Stimulated activated CD8-positive, alpha-beta memory T cell treated with anti-CD3 and anti-CD28 coated beads, Interleukin-15, amount 100 ng/mL, for 1 hour (primary cell): ENCODE results near the gene IRAK1BP1.
"Not testable (repeated sequence)": the region's sequence is repeated elsewhere in the genome, so short reads cannot be mapped to it uniquely, and the experiment has no call there.

Experiments used
- DNase-seq: peaks from one replicate; pipeline ENCODE4 v3.0.0-alpha.2; 2020; ENCODE audit warnings: low read depth

Gene IRAK1BP1

DNA sequence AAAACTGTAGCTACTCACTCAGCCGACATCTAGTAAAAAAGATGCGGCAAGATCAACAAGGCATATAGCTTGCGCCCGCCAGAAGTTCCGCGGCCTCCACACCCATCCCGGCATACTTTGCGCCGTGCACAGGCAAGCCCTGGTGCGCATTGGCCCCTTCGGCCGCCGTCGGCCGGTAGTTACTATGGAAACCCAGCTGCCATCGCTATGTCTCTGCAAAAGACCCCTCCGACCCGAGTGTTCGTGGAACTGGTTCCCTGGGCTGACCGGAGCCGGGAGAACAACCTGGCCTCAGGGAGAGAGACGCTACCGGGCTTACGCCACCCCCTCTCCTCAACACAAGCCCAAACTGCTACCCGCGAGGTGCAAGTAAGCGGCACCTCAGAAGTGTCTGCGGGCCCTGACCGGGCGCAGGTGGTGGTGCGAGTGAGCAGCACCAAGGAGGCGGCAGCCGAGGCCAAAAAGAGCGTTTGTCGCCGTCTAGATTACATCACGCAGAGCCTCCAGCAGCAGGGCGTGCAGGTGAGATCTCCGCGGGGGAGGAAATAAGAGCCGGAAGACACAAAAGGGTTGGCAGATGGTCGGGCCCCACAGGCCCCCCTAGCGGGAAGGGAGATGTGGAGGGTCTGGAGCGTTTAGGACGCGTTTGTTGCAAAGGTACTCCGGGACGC, at the start of gene IRAK1BP1:
IRAK1BP1 (plus strand) TSS at position 182 of the 671 bp plus-strand sequence; CDS start at position 208, 26 bp downstream.
- DNase-seq, result peak; percentile 49

- no peak for DNase-seq
These were observed 43.3 kb upstream of the IRAK1BP1 start for GRCh38 chr6:78824045-78824444.

- no peak for DNase-seq
These were observed 37.9 kb upstream of the IRAK1BP1 start for GRCh38 chr6:78829407-78829806.

GRCh38 chr6:78830805-78831204, 36.5 kb upstream of the IRAK1BP1 start:
- DNase-seq, result no peak

DNA sequence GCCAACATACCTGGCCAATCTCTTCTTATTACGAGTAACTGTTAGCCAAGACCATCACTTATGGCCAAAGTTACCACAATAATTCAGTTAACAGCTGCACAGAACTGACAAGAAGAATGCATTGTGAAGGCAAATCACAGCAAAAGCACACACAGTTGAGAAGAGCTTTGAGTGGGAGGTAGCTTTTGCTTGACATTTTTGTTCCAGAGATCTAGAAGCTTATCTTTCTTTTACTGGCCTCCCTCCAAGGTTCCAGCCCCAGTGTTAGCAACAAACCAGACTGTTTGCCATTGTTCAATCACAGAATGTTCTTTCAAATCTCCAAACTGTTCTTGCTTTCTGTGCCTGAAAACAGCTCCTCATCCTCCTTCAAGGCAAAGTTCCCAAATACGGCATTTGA, 35.9 kb upstream of the IRAK1BP1 start:
- DNase-seq, result no peak

DNA sequence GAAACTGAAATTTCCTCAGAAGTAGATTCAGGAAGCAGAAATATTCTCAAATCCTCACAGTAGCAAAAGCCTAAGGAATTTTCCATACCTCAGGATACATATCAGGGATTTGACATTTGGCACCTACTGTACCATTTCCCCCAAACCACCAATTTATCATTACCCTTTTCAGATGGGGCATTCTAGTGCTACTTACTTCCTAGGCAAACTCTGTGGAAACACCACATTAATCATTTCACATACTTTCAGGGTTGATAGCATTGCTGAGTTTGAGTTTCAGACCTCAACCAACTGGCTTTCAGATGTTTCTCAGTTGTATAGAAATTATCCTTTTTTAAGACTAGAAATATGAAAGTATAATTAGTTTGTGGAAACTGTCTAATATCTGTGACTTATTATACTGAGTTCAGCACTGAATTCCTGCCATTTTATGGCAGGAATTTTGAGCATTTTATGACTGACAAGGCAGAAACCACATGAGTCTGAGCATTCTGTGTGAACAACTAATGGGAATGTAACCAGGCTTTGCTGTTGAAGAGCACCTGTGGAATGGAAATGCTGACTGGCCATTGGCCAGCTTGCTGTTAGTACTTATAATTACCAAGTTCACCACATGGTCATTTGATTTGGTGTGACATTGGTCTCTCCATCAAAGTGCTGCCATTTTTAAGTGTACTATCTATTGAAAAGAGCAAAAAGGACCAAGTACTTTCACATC, 35.1 kb upstream of the IRAK1BP1 start:
- DNase-seq, result no peak

GRCh38 chr6:78835817-78836216, 31.5 kb upstream of the IRAK1BP1 start:
- no peak for DNase-seq

- no peak for DNase-seq
These were observed 30.8 kb upstream of the IRAK1BP1 start for GRCh38 chr6:78836598-78836997.

- no peak for DNase-seq
These were observed 26.2 kb upstream of the IRAK1BP1 start for GRCh38 chr6:78841111-78841510.

- DNase-seq, result no peak
These were observed 24.4 kb upstream of the IRAK1BP1 start for GRCh38 chr6:78842953-78843352.

GRCh38 chr6:78844899-78845298, 22.5 kb upstream of the IRAK1BP1 start:
- DNase-seq, result no peak

DNA sequence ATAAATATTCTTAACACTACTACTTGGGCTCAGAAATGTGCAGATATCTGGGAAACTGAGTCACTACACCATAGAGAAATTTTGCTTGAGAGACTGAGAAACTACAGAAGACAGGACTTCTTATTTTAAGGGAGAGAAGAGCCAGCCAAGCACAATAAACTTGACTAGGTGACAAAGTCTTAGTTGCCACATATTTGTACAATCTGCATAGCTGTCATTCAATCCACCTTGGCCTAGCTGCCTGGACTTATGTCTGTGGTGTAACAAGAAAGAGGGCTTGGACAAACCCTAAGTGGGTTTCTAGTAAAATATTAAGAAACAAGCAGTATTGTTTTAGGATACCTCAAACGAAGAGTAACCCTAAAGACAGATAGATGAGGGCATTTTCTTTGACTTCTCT, 21.8 kb upstream of the IRAK1BP1 start:
- DNase-seq, result no peak

GRCh38 chr6:78850621-78851020, 16.7 kb upstream of the IRAK1BP1 start:
- no peak for DNase-seq

DNA sequence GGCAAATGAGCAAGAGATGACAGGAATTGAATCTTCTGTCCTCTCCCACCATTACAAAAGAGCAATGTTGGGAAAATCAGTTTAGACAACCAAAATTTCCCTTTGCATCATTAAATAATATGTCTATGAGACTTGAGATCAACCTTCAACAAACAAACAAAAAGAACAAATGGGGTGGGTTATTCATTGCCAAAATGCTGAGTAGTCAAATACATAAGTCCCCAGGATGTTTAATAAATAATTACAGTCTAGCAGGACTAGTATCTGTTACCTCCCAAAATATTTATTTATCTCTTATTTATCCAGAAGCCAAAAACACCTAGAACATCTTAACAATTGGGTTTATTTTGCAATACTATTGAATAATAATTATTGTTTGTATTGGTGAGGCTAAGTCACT, 16.2 kb upstream of the IRAK1BP1 start:
- no peak for DNase-seq

DNA sequence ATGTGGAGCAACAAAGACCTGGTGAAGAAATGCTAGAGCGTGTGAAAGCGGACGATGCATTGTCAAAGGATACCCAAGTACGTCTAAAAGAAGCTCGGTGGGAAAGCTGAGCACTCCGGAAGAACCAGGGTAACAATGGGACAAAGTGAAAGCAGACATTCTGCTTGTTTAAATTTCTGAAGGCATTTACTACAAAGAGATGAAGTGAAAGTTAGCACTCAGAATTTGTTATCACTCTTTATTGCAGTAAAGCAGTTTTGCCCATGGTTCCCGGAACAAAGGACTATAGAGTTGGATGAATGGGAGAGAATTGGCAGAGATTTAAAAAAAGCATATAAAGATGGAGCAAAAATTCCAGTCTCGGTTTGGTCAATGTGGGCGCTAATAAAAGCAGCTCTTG, 12.8 kb upstream of the IRAK1BP1 start:
- no peak for DNase-seq

DNA sequence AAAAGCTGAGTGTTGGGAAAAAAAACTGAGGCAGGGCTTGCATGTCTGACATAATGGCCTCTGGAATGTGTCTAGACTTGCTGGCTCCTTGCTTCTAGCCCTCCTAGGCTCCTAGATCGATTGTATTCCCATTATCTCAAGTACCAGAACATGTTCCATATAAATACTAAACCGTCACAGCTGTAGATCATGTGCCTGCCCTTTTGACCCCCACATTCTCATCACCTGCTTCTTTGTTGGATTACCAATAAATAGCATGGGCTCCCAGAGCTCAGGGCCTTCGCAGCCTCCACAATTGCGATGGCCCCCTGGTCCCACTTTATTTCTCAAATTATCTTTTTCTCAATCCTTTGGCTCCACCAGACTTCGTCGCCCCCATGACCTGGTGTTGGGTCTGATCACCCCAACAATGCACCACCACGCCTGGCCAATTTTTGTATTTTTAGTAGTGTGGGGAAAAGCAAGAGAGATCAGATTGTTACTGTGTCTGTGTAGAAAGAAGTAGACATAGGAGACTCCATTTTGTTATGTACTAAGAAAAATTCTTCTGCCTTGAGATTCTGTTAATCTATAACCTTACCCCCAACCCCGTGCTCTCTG, 8.9 kb upstream of the IRAK1BP1 start:
- not testable (repeated sequence) for DNase-seq

- DNase-seq, result no peak
These were observed 5.8 kb upstream of the IRAK1BP1 start for GRCh38 chr6:78861509-78861908.

DNA sequence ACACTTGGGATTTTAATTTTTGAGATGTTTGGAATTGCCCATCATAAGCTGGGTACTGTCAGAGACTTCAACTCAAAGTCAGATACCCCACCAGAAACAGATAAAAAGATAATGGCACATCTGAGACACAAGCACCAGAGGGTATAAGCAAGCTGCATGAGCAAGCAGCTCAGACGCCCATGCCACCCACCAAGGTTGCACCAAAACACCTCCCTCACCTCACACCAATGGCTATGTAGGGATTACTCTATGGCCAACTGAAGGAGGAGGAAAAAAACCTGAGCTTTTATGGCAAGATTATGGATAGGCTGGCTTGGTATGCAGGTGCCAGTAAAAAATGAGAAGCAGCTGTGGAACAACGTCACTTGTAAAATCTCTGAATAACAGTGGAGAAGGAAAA, 3.8 kb upstream of the IRAK1BP1 start:
- no peak for DNase-seq

DNA sequence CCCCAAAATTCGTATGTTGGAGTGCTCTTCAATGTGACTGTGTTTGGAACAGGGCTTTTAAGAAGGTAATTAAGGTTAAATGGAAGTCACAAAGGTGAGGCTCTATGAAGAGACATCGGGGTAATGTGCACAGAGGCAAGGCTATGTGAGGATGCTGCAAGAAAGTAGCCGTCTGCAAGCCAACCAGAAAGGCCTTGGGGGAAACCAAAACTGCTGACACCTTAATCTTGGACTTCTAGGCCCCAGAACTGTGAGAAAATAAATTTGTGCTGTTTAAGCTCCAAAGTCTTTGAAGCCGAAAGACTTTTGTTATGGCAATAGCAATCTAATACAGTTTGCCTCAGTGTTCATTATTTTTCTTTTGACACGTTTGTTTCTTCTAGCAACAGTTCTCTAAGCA, 2.4 kb upstream of the IRAK1BP1 start:
- no peak for DNase-seq

- DNase-seq, result no peak
These were observed 356 bp upstream of the IRAK1BP1 start for GRCh38 chr6:78867020-78867369.

DNA sequence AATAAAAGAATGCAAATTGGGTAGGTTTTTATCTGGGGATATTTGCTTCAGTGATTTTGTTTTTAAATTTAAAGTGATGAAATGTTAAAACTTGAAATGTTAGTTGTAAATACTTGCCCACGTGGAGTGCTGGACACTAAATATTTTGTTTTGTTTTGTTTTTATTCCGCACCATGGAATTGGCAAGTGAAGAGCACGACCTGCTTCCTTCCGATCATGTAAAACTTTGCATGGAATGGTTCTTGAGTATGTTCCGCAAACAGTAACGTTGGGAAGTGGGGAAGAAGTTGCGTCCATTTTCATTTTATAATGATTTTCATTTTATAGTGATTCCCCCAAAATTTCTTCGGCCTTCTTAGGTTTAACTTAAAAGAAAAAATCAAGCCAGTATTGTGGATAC, 765 bp downstream of the IRAK1BP1 start:
- no peak for DNase-seq

DNA sequence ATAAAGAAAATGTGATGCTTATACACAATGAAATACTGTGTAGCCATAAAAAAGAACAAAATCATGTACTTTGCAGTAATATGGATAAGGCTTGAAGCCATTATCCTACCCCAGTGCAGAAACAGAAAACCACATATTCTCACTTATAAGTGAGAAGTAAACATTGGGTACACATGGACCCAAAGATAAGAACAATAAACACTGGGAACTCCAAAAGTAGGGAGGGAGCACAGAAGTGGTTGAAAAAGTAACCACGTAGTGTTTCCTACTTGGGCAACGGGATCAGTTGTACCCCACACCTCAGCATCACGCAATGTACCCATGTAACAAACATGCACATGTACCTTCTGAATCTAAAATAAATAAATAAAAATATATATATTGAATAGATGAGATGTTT, 8.2 kb downstream of the IRAK1BP1 start:
- DNase-seq, result no peak

- no peak for DNase-seq
These were observed 16.3 kb downstream of the IRAK1BP1 start for GRCh38 chr6:78883651-78884050.

DNA sequence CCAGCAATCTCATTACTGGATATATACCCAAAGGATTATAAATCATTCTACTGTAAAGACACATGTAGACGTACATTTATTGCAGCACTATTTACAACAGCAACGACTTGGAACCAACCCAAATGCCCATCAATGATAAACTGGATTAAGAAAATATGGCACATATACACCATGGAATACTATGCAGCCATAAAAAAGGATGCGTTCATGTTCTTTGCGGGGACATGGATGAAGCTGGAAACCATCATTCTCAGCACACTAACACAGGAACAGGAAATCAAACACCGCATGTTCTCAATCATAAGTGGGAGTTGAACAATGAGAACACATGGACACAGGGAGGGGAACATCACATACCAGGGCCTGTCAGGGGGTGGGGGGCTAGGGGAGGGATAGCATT, 22.6 kb downstream of the IRAK1BP1 start:
- DNase-seq, result not testable (repeated sequence)
